Measurements from ENCODE around the gene COBL. TPM values are rescaled to one million over a fixed set of nuclear protein-coding genes. Genes with fewer than 3 reads are reported as not detected.

Gene COBL
- total and polyA plus RNA-seq, 9 of the 15 experiments (the other 6 are each of a cell fraction or from before 2014, with no cell fraction given), result 0.01 to 2.4 (median 0.09) TPM; not detected in 3

DNA sequence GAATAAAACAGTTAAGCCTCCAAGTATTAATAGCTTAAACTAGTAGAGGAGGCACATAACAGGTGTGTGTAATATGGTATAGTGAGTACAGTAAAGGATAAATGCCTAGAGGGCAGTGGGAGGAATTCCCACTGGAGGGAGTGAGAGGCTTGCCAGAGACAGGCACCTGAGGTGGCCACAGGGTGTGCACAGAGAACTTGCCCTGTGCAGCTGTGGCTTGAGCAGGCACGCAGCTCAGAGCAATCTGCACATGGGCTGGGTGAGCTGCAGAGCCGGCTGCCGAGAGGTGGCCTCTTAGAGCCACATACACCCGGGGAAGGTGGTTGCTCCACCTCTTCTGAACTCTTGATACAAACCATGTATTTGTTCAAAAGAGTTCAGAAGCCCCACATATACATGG, 237.1 kb downstream of the COBL start:
- in situ Hi-C loops (cut with MboI), result no loop called here
- Histone ChIP-seq H3K36me3 (ENCODE audit: control insufficient read depth, insufficient read depth, low read length) (no peaks in the 10 kb centered on the region), H3K9ac (ENCODE audit: insufficient read depth in 1 of 2, low read depth in 2 of 2, low read length in 2 of 2) (0 out of 4 replicates have a peak overlapping the region, but pooled peaks of 1 of the 2 experiments have one; percentile 48), H4K20me1 (replicated peaks; ENCODE audit: control insufficient read depth, insufficient read depth, low read length) (no peaks in the 10 kb centered on the region), H3K9me1 (ENCODE audit: control insufficient read depth, insufficient read depth, low read length) (no peaks in the 10 kb centered on the region), H3K4me2 (ENCODE audit: insufficient read depth, low read length) (no peak overlapping the region), H3K27me3 (ENCODE audit: control insufficient read depth in 2 of 2, insufficient read depth in 2 of 2, low read length in 2 of 2) (peaks cover 8 to 41% of the 10 kb centered on the region in 2 experiments; a peak in 4 of 5 replicates), H3K4me3 (no peak overlapping the region), H3K4me1 (replicated peaks in 1 of 2; ENCODE audit: control insufficient read depth in 2 of 2, insufficient read depth in 2 of 2, low read length in 2 of 2) (no peaks in the 10 kb centered on the region), H3K27ac (ENCODE audit: extremely low read depth, low read depth, low read length) (no peak overlapping the region), H3K9me3 (replicated peaks; ENCODE audit: control insufficient read depth, insufficient read depth, low read depth, low read length) (no peaks in the 10 kb centered on the region), H2AFZ (ENCODE audit: low read depth, low read length) (no peak overlapping the region), H3K79me2 (ENCODE audit: control insufficient read depth, insufficient read depth, low read length) (no peaks in the 10 kb centered on the region)
- intact Hi-C loops (cut with micrococcal nuclease), result no loop called here
- POLR2A ChIA-PET, result no interaction called here
- no TSS peak for BruUV-seq (replicated peaks)
- no peak for DNase-seq (ENCODE audit: extremely low read depth in 1 of 4, low spot score in 3 of 4)
- WGBS (ENCODE audit: insufficient coverage, low coverage, missing lambda C conversion rate), result 5% methylated on average over 4 of the region's 4 CpGs
- no peak; the same call in 2 of the 3 replicates for ATAC-seq
- TF ChIP-seq ZNF174 (CRISPR knock-in tag; IDR thresholded peaks at IDR 0.05) (no peak), SMARCA5 (IDR thresholded peaks at IDR 0.05) (no peak), SPI1 (IDR thresholded peaks at IDR 0.05; ENCODE audit: borderline replicate concordance, low read depth, low read length) (no peak), BCL6 (CRISPR knock-in tag; IDR thresholded peaks at IDR 0.05) (no peak), ZC3H11A (IDR thresholded peaks at IDR 0.05; ENCODE audit: low read depth, low read length) (no peak), RFX7 (CRISPR knock-in tag; IDR thresholded peaks at IDR 0.05) (no peak), SAFB2 (IDR thresholded peaks at IDR 0.05; ENCODE audit: borderline replicate concordance, low read depth, low read length, severe bottlenecking) (no peak), HNRNPUL1 (IDR thresholded peaks at IDR 0.05; ENCODE audit: low read length) (no peak), ASH1L (IDR thresholded peaks at IDR 0.05; ENCODE audit: borderline replicate concordance, low read depth, partially characterized antibody) (no peak), JUN (IDR thresholded peaks at IDR 0.05; ENCODE audit: borderline replicate concordance, low read depth, low read length) (no peak), JUN (CRISPR knock-in tag; IDR thresholded peaks at IDR 0.05; ENCODE audit: borderline replicate concordance) (no peak)
- FAIRE-seq, result no peak
- CTCF ChIA-PET (ENCODE audit: low intra/inter-chr PET ratio), result no interaction called here
